GM23248 (cell line): ENCODE data around the gene STIL.

Source experiments
- EZH2 ChIP-seq: fragments of 200-600 bp; sonication (generic); IDR thresholded peaks from 2 replicates; pipeline ENCODE4 v1.6.1; 2018; ENCODE audit warnings: antibody characterized with exemption, mild to moderate bottlenecking; ENCODE audit not compliant: insufficient read depth, poor library complexity, severe bottlenecking
- EZH2phosphoT487 ChIP-seq: fragments of 200-600 bp; sonication (generic); IDR thresholded peaks from 2 replicates; pipeline ENCODE4 v1.6.1; 2018; ENCODE audit warnings: antibody characterized with exemption, moderate library complexity, mild to moderate bottlenecking, low read depth; ENCODE audit not compliant: insufficient read depth

GRCh38 chr1:47249755-47250154 lies 64.2 kb downstream of the STIL start:
- no peak for TF ChIP-seq EZH2phosphoT487
- TF ChIP-seq EZH2, result no peak
